GM12874 (cell line): ENCODE results near the gene SUSD1.
A peak's percentile ranks its signal among the peaks of the same experiment; 100 is the strongest.

Experiments
- TF ChIP-seq, protein P1 (sequence below): IDR thresholded peaks from 2 replicates; pipeline ENCODE4 v1.5.1; 2011; ENCODE audit warnings: low read depth, mild to moderate bottlenecking, control low read depth, low read length, moderate library complexity; ENCODE audit not compliant: insufficient read depth

The SUSD1 gene

GRCh38 chr9:112104401-112104800 is 70.7 kb downstream of the SUSD1 start:
- TF ChIP-seq, protein P1, sequence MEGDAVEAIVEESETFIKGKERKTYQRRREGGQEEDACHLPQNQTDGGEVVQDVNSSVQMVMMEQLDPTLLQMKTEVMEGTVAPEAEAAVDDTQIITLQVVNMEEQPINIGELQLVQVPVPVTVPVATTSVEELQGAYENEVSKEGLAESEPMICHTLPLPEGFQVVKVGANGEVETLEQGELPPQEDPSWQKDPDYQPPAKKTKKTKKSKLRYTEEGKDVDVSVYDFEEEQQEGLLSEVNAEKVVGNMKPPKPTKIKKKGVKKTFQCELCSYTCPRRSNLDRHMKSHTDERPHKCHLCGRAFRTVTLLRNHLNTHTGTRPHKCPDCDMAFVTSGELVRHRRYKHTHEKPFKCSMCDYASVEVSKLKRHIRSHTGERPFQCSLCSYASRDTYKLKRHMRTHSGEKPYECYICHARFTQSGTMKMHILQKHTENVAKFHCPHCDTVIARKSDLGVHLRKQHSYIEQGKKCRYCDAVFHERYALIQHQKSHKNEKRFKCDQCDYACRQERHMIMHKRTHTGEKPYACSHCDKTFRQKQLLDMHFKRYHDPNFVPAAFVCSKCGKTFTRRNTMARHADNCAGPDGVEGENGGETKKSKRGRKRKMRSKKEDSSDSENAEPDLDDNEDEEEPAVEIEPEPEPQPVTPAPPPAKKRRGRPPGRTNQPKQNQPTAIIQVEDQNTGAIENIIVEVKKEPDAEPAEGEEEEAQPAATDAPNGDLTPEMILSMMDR = no peak

DNA sequence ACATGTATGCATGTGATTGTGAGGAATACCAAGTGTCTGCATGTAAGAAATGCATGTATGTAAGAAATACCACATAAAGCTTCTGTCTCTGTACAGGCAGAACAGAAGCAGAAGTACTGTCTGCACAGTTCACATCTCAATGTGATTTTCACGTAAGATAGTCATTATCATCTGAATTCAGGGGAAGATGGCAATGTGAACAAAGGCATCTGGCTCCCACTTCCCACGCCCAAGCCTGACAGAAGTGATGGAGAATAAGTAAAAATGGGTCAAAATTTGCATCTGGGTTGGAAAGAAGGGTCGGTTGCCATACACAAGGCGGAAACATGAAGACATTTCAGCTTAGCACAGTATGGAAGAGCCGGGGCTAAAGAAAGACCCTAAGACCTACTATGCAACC is 71.7 kb downstream of the SUSD1 start:
- TF ChIP-seq, protein P1 = no peak

- TF ChIP-seq, protein P1 = peak; percentile 83
Observed at GRCh38 chr9:112097712-112098688, 77.1 kb downstream of the SUSD1 start.

DNA sequence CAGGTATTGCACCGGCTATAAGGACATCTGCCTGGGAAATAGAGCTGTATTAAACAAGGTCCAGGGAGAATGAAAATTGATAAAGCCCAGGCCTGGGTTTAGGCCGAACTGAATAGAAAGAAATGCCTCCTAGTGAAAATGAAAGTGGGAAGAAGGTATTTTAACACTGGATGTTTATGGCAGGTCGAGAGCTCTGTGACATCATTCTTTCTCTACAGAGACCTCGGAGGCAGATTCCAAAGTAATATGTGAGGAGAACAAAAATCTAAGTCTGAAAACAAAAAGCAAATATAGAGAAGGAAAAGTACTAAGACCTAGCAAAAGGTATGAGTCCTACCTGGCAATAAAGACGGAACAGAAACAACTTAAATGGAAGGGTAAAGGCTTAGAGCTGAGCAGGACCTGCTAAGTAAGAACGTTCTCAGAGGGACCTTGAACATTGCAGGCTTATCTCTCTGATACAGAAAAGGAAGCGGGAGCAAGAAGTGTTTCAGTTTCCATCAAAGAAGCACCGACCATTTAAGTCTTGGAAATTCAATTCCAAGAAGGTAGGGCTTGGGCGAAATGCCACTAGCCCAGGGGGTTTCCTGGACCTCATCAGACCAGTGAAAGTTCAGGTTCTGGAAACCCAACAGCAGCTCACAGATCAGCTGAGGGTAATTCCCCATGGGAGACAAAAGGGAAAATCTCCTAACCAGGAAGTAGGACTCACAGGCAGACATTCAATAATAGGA is 80.0 kb downstream of the SUSD1 start:
- TF ChIP-seq, protein P1 = no peak

DNA sequence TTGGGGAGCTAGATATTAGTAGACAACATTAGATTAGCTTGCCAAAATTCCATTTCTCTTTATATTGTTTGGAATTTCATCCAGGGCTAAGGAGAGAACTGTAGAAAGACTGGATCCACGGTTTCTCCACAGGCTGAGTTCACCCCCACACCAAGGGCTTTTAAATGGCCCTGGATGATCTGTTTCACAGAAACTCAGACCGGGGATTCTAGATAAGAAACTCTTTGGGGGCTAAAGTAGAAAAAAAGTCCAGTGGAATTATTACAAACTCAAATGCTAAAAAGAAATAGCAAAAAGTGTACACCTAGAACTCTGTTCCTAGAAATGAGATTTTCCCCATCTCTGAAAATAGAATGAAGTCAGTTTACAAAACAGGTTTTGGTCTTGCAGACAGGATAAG is 80.9 kb downstream of the SUSD1 start:
- TF ChIP-seq, protein P1 = no peak

DNA sequence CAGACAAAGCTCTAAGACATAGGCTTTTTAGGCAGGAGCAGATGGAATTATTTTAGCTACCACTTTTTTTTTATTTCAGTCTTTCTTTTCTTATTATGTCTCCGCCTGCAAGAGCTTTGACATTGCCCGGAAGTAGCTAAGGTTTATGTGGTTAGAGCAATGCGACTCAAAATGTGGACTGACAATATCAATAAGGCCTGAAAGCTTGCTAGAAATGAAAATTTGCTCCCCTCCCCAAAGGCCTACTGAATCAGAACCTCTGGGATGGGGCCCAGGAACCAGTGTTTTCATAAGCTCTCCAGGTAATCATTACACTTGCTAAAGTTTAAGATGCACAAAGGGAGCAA is 81.3 kb downstream of the SUSD1 start:
- TF ChIP-seq, protein P1 = no peak

- TF ChIP-seq, protein P1 = no peak
Observed at GRCh38 chr9:112093147-112093869, 81.8 kb downstream of the SUSD1 start.
